GM21529 (cell line): ENCODE measurements around the gene GTF2F1.
A peak's percentile ranks its signal among the peaks of the same experiment; 100 is the strongest.
"Not testable (repeated sequence)": the region's sequence is repeated elsewhere in the genome, so short reads cannot be mapped to it uniquely, and the experiment has no call there.

ENCODE experiments used
- ATAC-seq: cut with Tn5 transposase; IDR thresholded peaks from one replicate; pipeline ENCODE4 v1.9.1; 2021; ENCODE audit not compliant: unreplicated experiment

The GTF2F1 gene

GRCh38 chr19:6393074-6393982 is at the start of gene GTF2F1:
Gene GTF2F1 (minus strand): TSS chr19:6393164. CDS start chr19:6392995, 169 bp downstream.
- ATAC-seq, result peak; percentile 73

GRCh38 chr19:6442087-6442688 is 49.2 kb upstream of the GTF2F1 start:
- no peak for ATAC-seq

GRCh38 chr19:6440905-6441304 is 47.9 kb upstream of the GTF2F1 start:
- no peak for ATAC-seq

- no peak for ATAC-seq
Observed at GRCh38 chr19:6439743-6440142, 46.8 kb upstream of the GTF2F1 start.

- no peak for ATAC-seq
Observed at GRCh38 chr19:6433663-6434062, 40.7 kb upstream of the GTF2F1 start, which contains the start of gene SLC25A41. Gene SLC25A41 (minus strand): TSS chr19:6433763. CDS start chr19:6433693, 70 bp downstream.

- no peak for ATAC-seq
Observed at GRCh38 chr19:6433165-6433564, 40.2 kb upstream of the GTF2F1 start.

- no peak for ATAC-seq
Observed at GRCh38 chr19:6431891-6432290, 38.9 kb upstream of the GTF2F1 start.

- ATAC-seq, result no peak
Observed at GRCh38 chr19:6429419-6430221, 36.7 kb upstream of the GTF2F1 start.

GRCh38 chr19:6428692-6429418 is 35.9 kb upstream of the GTF2F1 start:
- not testable (repeated sequence) for ATAC-seq

GRCh38 chr19:6427131-6427530 is 34.2 kb upstream of the GTF2F1 start:
- no peak for ATAC-seq

- ATAC-seq, result no peak
Observed at GRCh38 chr19:6425732-6426620, 33.0 kb upstream of the GTF2F1 start.

GRCh38 chr19:6424939-6425731 is 32.2 kb upstream of the GTF2F1 start:
- ATAC-seq, result peak; percentile 86

GRCh38 chr19:6424195-6424938 is 31.4 kb upstream of the GTF2F1 start, which contains the start of gene KHSRP:
Gene KHSRP (minus strand): TSS chr19:6424811. CDS start chr19:6424701, 110 bp downstream.
- no peak for ATAC-seq

GRCh38 chr19:6423499-6424194 is 30.7 kb upstream of the GTF2F1 start:
- no peak for ATAC-seq

- ATAC-seq, result no peak
Observed at GRCh38 chr19:6421075-6422014, 28.4 kb upstream of the GTF2F1 start.

- ATAC-seq, result no peak
Observed at GRCh38 chr19:6418562-6418932, 25.6 kb upstream of the GTF2F1 start.
